HepG2 (cell line): Measurements from ENCODE around the gene TSTD1.

Experiments
- BHLHE40 ChIP-seq: IDR thresholded peaks from 2 replicates; pipeline ENCODE4 v1.6.1; 2011; ENCODE audit warnings: low read length, improper control_type of control experiment
- CTCF ChIP-seq: sonication (generic); formaldehyde crosslinking; IDR thresholded peaks from 2 replicates; pipeline ENCODE4 v1.5.0; 2020; ENCODE audit warnings: mild to moderate bottlenecking, missing genetic modification reagents, moderate library complexity
- ETV6 ChIP-seq: sonication (generic); formaldehyde crosslinking; conservative IDR thresholded peaks from 2 replicates; pipeline ENCODE4 v1.4.0; 2020; ENCODE audit warnings: missing genetic modification reagents
- NFE2L1 ChIP-seq: sonication (generic); formaldehyde crosslinking; IDR thresholded peaks from 2 replicates; pipeline ENCODE4 v1.4.0; 2020; ENCODE audit warnings: missing genetic modification reagents, mild to moderate bottlenecking, borderline replicate concordance
- NR1H2 ChIP-seq: sonication (generic); formaldehyde crosslinking; IDR thresholded peaks from 2 replicates; pipeline ENCODE4 v1.8.1; 2022; ENCODE audit warnings: low read depth, missing genetic modification reagents, borderline replicate concordance
- PITX1 ChIP-seq: sonication (generic); formaldehyde crosslinking; IDR thresholded peaks from 2 replicates; pipeline ENCODE4 v1.5.1; 2020; ENCODE audit warnings: mild to moderate bottlenecking, missing genetic modification reagents
- POLR2A ChIP-seq, 2 experiments: IDR thresholded peaks; 2 replicates each; pipeline ENCODE4 v1.6.1; 2011; ENCODE audit warnings: low read depth in 2 of 2, low read length in 2 of 2, mild to moderate bottlenecking in 1 of 2, moderate library complexity in 1 of 2; ENCODE audit not compliant: insufficient read depth in 1 of 2
- RAD21 ChIP-seq: fragments of 450-650 bp; formaldehyde crosslinking; IDR thresholded peaks from 2 replicates; pipeline ENCODE4 v1.5.0; 2020; ENCODE audit warnings: mild to moderate bottlenecking
- SP1 ChIP-seq, 2 experiments: fragments of 450-650 bp in 1 of 2; sonication (generic) in 1 of 2; formaldehyde crosslinking in 1 of 2; IDR thresholded peaks; 2 replicates each; pipeline versions ENCODE4 v1.4.0 to v1.6.1; 2016 to 2020; ENCODE audit warnings: missing genetic modification reagents in 1 of 2
- USF2 ChIP-seq, 2 experiments: sonication (generic) in 1 of 2; formaldehyde crosslinking in 1 of 2; IDR thresholded peaks; 2 replicates each; pipeline versions ENCODE4 v1.5.1 to v1.6.1; 2011 to 2020; ENCODE audit warnings: borderline replicate concordance in 1 of 2, low read depth in 1 of 2, low read length in 1 of 2, mild to moderate bottlenecking in 1 of 2, missing genetic modification reagents in 1 of 2, moderate library complexity in 1 of 2

- no peak for TF ChIP-seq RAD21 (CRISPR knock-in tag)
- no peak for TF ChIP-seq PITX1 (CRISPR knock-in tag)
- no peak for TF ChIP-seq NFE2L1 (CRISPR knock-in tag)
- no peak for TF ChIP-seq NR1H2 (CRISPR knock-in tag)
- no peak for TF ChIP-seq BHLHE40
- no peak for TF ChIP-seq SP1 (IDR thresholded peaks at IDR 0.05)
- TF ChIP-seq SP1 (CRISPR knock-in tag; IDR thresholded peaks at IDR 0.05) = no peak
- TF ChIP-seq USF2 (IDR thresholded peaks at IDR 0.05; ENCODE audit: low read depth, low read length) = no peak
- no peak for TF ChIP-seq USF2 (CRISPR knock-in tag; IDR thresholded peaks at IDR 0.05; ENCODE audit: borderline replicate concordance)
- no peak for TF ChIP-seq CTCF (CRISPR knock-in tag)
- TF ChIP-seq ETV6 = no peak
- no peak for TF ChIP-seq POLR2A (IDR thresholded peaks at IDR 0.05; ENCODE audit: insufficient read depth in 1 of 2, low read depth in 2 of 2, low read length in 2 of 2)
Observed at GRCh38 chr1:161085165-161085564, 46.4 kb upstream of the TSTD1 start.
